H4 (cell line): ENCODE results near the gene BPTF. TPM values are rescaled to one million over a fixed set of nuclear protein-coding genes. Genes with fewer than 3 reads are reported as not detected.
"Not testable (repeated sequence)": the region's sequence is repeated elsewhere in the genome, so short reads cannot be mapped to it uniquely, and the experiment has no call there.

Experiments
- DNase-seq: peaks from one replicate; pipeline ENCODE4 v3.0.0-alpha.2; 2015; ENCODE audit warnings: low spot score
- total RNA-seq: library from RNA; depleted of rRNA; stranded (reverse); fragments of >200 nt; shearing (Covaris generic); gene quantifications from 2 replicates; pipeline ENCODE4 v1.2.3, GENCODE V29; 2014

The BPTF gene
- total RNA-seq, 1 experiment from 2014 or later = 23.4 TPM

- no peak for DNase-seq
These were observed 54.4 kb downstream of the BPTF start for GRCh38 chr17:67879662-67880061.

- DNase-seq = no peak
These were observed 55.8 kb downstream of the BPTF start for GRCh38 chr17:67881083-67881482.

DNA sequence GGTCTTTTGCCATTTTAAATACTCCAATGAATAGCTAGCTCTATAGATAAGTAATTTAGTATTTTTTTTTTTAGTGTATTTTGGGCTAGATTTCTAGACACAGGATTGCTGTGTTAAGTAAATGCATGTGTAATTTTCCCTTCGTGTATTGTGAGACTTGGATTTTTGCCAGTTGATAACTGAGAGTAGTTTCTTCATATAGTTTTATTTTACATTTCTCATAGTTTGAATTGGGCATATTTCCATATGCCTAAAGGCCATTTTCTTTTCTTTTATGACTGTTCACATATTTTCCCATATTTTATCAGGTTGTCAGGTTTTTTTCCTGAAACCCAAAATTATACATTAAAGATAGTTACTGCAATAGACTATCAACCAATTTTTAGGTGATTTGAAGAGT, 59.4 kb downstream of the BPTF start:
- no peak for DNase-seq

DNA sequence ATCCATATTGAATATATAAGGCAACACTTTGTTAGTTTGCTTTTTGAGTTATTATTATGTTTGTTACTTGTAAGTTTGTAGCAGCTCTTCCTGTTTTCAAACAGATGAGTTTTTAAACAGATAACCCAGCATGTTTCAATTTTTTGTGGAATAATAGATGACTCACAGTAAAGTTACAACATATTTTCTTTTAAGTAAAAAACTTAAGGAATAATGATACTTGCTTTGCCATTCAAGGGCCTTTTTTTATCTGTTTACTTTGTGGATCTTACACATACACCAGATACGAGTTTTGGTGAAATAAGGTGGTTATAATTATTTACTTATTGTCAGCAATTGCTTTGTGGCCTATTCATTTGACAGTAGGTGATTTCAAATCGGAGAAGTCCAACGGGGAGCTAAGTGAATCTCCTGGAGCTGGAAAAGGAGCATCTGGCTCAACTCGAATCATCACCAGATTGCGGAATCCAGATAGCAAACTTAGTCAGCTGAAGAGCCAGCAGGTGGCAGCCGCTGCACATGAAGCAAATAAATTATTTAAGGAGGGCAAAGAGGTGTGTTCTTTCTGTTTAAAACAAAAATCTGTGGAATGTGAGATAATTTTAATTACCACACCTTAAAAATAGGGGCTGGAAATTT, 66.3 kb downstream of the BPTF start:
- peak; percentile 35 for DNase-seq

GRCh38 chr17:67902511-67903231, 77.4 kb downstream of the BPTF start:
- DNase-seq = no peak

DNA sequence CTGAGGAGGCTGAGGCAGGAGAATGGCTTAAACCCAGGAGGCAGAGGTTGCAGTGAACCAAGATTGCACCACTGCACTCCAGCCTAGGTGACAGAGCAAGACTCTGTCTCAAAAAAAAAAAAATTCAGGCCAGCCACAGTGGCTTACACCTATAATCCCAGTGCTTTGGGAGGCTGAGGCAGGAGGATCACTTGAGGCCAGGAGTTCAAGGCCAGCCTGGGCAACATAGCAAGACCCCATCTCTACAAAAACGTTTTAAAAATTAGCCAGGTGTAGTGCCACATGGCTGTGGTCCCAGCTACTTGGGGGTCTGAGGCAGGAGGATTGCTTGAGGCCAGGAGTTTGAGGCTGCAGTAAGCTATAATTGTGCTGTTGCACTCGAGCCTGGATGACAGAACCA, 80.0 kb downstream of the BPTF start:
- not testable (repeated sequence) for DNase-seq

GRCh38 chr17:67910117-67910803, 85.0 kb downstream of the BPTF start:
- DNase-seq = not testable (repeated sequence)

- DNase-seq = no peak
These were observed 85.9 kb downstream of the BPTF start for GRCh38 chr17:67911059-67911782.

GRCh38 chr17:67912088-67912487, 86.8 kb downstream of the BPTF start:
- no peak for DNase-seq

GRCh38 chr17:67912656-67913055, 87.4 kb downstream of the BPTF start:
- DNase-seq = no peak

DNA sequence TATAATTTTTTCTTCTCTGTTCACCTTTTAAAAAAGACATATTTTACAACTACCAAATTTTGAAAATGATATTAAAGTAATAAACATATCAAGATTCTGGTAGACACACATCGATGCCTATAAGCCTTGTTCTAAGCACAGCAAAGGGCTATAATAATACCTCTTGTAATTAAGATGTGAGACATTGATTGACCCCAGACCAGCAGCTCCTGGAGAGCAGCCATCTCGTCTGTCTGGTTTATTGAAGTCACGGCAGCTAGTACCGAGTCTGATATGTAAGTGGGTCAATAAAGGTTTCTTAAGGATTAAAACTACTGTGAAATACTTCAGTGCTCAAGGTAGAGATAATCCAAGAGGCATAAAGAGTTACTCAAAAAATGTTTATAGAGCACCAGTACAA, 94.9 kb downstream of the BPTF start:
- no peak for DNase-seq

DNA sequence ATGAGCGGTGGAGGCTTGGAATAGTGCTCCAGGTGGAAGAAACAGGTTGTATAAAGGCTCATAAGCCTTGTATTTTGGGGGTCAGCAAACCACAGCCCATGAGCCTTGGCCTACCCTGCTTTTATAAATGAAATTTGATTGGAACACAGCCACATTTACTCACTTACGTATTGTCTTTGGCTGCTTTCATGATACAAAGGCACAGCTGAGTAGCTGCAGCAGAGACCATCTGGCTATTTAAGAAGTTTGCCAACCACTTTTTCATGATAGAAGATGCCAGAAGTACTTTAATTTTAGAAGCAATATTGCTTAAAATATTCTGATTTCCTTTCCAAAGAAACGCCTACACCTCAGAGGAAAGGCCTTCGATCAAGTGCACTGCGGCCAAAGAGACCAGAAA, 97.2 kb downstream of the BPTF start:
- DNase-seq = no peak

DNA sequence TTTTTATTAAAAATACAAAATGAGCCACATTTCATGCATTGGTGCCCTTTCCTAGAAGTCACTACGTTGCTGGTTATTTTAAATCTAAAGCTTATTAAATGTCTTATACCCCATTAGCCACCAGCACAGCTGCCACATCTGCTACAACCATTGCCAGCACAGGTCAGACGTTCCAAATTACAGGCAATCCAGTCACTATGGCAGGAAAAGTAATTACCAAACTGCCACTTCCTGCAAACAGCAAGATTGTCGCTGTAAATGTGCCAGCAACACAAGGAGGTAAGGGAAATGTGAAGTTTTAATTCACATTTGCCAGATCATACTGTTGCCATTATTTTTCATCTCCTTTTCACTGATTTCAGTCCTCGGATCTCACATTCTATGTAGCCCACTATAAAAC, 103.5 kb downstream of the BPTF start:
- not testable (repeated sequence) for DNase-seq

DNA sequence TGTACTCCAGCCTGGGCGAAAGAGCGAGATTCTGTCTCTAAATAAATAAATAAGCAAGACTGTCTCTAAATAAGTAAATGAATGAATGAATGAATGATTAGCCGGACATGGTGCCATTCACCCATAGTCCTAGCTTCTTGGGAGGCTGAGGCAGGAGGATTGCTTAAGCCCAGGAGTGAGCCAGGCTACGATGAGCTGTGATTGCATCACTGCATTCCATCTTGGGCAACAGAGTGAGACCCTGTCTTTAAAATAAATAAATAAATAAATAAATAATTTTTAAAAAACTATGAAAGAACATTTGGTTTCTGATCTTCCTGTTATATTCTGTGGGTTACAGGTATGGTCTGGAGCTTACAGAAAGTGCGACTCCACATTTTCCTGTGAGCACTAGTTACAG, 105.9 kb downstream of the BPTF start:
- no peak for DNase-seq

GRCh38 chr17:67942810-67943209, 117.5 kb downstream of the BPTF start:
- peak; percentile 39 for DNase-seq

- DNase-seq = no peak
These were observed 118.7 kb downstream of the BPTF start for GRCh38 chr17:67944035-67944434.

- DNase-seq = no peak
These were observed 121.2 kb downstream of the BPTF start for GRCh38 chr17:67946513-67946912.

GRCh38 chr17:67947325-67947813, 122.1 kb downstream of the BPTF start:
- DNase-seq = no peak

- no peak for DNase-seq
These were observed 125.6 kb downstream of the BPTF start for GRCh38 chr17:67950945-67951344.

DNA sequence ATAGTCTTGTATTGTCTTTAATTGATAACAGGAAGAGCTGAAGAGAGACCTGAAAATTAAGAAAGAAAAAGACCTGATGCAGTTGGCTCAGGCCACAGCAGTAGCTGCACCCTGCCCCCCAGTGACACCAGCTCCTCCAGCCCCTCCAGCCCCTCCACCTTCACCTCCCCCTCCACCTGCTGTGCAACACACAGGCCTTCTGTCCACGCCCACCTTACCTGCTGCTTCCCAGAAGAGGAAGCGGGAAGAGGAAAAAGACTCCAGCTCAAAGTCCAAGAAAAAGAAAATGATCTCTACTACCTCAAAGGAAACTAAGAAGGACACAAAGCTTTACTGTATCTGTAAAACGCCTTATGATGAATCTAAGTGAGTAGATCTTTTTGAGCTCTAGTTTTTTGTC, 134.2 kb downstream of the BPTF start:
- no peak for DNase-seq

DNA sequence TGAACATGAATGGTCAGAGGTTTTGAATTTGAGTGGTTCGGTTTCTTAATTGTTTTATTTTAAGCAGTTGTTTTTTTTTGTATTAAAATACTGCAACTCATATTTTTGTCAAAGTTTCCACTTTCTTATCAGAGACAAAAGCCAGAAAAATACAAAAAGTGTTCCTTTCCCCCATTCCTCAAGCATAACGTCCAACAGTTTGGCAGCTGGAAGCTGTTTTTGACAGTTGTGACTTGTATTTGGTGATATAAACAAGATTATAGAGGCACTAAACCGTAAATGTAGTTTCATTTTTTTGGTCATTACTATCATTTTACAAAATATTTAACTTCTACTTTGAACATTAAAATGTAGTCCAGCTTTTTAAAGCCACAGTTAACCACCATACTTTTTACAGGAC, 135.0 kb downstream of the BPTF start:
- DNase-seq = not testable (repeated sequence)

GRCh38 chr17:67962156-67962555, 136.9 kb downstream of the BPTF start:
- not testable (repeated sequence) for DNase-seq
